HG03095 (cell line): ENCODE data around the gene GLMP.

ENCODE experiments used
- ATAC-seq: cut with Tn5 transposase; IDR thresholded peaks from one replicate; pipeline ENCODE4 v1.9.1; 2021; ENCODE audit warnings: moderate library complexity; ENCODE audit not compliant: unreplicated experiment

GLMP gene

DNA sequence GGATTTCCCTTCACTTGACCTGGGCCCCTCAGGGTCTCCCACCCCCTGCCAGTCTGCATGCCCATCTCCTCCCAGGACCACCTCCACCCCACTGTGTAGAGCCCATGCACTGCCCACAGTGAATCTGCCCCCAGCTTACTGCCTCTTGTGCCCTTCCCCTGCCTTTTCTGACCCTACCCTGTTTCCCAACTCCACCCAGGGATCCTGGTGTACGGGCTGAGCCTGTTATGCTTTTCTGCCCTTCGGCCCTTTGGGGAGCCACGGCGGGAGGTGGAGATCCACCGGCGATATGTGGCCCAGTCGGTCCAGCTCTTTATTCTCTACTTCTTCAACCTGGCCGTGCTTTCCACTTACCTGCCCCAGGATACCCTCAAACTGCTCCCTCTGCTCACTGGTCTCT lies 9.4 kb downstream of the GLMP start:
- ATAC-seq, result no peak

DNA sequence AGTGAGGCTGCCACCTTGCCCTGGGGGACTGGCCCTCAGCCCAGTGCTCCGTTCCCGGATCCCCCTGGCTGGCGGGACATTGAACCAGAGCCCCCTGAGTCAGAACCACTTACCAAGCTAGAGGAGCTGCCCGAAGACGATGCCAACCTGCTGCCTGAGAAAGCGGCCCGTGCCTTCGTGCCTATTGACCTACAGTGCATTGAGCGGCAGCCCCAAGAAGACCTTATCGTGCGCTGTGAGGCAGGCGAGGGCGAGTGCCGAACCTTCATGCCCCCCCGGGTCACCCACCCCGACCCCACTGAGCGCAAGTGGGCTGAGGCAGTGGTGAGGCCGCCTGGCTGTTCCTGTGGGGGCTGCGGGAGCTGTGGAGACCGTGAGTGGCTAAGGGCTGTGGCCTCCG lies 10.0 kb downstream of the GLMP start:
- ATAC-seq, result no peak

DNA sequence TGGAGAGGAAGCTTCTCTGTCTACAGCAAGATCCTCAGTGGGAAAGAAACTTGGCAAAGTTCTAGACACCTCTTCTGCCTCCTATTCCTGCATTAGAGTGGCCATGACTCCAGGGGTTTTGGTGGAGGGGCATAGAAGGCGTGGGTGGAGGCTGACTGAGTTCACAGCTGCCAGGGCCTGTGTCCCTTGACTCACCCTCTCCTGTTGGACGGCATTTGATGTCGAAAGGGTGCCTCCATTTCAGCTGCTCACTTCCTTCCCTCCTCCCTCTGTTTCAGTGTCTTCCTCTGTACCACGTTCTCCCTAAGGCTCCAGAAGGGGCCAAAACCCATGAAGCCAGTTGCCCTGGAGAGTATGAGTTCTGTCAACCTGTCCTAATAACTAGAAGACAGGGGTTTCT lies 10.7 kb downstream of the GLMP start:
- ATAC-seq, result no peak

DNA sequence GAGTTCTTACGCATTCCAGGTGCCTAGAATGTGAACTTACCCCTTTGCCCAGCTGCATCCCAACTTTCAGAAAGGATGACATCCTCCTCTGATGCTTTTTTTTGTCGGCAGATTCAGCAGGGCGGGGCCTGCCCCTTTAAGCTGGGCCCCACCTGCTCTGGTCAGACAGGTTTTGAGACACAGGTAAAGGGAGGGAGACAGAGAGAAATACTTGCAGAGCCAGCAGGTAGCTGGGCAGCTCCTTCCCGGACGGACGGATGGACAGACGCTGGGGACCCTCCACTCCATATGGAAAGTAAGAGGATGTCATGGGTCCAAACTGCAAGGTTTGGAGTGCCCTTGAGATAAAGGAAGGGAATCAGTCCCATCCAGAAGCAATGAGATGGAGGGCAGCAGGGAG lies 11.4 kb downstream of the GLMP start, which contains the start of gene TMEM79:
TMEM79 (plus strand) TSS at position 214 of the 400 bp plus-strand sequence. CDS start 902 bp downstream, outside the sequence.
- ATAC-seq, result no peak

DNA sequence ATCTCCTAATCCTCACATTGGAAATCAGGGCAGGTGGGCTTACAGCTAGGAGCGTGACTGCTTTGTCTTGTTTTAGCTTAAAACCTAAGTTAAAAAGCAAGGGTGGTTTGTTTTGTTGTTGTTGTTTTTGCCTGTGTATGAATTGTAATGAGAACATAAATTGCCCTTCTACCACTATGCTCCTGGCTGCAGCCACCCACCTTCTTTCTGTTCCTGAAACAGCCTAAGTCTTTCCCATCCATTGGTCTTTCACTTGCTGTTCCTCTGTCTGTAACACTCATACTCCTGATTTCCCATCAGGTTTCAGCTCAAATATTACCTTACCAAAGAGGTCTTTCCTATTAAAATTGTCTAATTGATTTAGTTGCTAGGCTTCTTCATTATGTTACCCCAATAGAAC lies 12.0 kb downstream of the GLMP start:
- no peak for ATAC-seq

DNA sequence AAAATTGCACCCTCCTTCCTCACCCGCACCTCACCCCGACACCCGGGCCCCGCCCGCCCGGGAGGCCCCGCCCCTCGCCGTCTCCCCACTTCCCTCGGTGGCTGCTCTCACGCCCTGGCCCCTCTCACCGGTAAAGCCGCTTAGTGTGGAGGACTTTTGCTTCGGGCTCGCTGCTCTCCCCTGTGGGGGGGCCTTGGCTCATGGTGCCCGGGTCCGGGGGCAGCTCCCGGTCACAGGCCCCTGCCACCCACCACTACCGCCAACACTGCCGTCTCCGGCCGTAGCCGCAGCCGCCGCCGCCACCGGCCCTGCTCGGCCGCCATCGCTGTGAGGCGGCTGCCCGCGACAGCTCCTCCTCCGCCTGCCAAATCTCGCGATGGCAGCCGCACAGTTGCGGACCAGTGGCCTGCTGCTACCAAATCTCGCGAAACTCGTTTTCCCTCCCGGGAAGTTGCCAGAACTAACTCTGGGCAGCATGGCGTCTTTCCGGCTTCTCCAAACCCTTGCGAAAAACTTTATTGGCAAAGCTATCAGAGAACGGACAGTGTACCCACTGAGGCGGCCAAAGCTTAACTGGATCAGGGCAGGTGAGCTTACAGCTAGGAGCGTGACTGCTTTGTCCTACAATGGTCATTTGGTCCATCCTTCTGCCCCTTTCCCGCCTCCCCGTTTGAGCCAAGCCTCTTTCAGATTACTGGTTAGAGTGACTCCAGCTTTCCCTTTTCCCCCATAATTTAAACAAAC lies 12.8 kb downstream of the GLMP start, which contains the start of gene SMG5:
SMG5 (minus strand) TSS at position 347 of the 744 bp plus-strand sequence; CDS start at position 202, 145 bp downstream.
- peak; percentile 75 for ATAC-seq

DNA sequence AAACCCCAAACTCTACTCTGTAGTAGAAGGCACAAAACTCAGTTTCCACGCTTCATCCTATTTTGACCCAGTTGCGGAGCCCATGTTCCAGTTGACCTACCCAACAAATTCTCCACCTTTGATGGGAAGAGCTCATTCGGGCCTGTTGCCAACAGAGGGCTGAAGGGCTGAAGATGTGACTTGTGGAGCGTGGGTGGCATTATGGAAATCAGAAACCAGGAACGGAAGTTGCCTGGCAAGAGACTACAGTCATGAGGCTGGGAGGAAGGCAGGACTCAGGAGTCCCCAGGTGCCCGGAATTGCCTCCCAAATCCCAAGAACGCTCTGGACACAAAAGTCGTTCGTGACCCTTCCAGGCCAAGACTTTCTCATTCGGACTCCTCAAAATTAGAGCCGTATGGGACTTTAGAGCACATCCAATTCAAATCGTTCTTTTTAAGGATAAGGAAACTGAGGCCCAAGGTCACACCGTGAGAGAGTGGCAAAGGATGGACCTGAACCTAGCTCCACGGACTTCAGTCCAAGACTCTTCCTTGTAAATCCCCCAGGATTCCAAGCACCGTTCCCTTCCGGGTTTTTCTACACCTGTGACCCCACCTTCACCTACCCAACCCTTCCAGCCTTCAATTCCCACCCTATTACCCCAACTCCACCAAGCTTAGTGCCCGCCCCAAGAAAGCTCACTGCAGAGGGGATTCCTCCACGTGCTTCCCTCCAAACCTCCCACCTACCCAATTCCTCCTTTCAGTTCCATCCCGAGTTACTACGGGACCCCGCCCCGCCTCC lies 13.6 kb downstream of the GLMP start:
- no peak for ATAC-seq

DNA sequence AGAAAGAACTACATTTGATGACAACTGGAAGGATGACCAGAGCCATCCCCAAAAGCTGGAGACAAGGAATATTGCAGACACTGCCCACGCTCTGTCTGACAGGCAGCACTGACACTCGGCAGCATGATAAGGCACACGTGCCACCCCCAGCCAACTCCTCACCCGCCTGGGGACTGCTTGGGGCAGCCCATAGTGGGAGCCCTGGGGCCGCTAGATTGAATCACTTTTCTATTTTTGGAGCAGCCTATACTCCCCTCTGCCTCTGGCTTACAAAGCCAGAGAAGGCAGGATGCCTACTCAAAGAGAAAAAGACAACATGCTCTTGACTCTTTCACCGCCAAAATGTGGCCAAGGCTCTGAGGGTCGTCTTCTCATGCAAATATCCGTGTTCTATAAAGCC lies 14.2 kb downstream of the GLMP start:
- no peak for ATAC-seq

DNA sequence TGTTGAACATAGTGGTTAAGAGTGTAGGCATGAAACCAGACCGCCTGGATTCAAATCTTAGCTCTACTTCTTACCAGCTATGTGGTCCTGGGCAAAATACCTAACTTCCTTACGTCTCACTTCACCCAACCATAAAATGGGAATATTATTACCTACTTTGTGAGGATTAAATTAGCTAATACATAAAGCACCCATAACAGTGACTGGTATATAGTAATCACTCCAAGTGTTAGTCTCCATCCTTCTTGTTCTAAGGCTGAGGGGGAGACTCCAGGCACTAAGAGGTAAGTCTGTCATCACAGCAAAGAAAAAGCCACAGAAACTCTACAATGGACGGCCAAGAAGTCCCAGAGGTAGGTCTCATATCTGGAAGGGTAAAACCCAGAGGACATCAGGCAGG lies 15.6 kb downstream of the GLMP start:
- ATAC-seq, result no peak

DNA sequence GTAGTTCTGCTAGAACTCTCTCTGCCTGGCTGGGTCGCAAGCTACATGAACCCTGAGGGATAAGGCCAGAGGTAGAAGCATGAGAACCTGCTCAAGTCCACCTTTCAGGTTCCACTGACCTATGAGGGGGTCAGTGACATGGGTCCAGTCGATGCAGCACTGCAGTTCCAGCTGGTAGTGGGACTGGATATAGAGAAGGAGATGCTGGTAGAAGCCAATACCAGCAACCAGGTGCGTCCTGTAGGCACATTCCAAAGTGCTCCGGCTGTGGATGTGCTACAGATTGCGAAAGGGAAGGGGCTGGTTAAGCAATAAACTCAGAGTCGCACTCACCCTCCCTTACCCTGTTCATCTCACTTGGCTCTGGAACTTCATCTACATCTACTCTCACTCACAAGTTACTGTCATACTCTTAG lies 18.5 kb downstream of the GLMP start:
- ATAC-seq, result no peak

DNA sequence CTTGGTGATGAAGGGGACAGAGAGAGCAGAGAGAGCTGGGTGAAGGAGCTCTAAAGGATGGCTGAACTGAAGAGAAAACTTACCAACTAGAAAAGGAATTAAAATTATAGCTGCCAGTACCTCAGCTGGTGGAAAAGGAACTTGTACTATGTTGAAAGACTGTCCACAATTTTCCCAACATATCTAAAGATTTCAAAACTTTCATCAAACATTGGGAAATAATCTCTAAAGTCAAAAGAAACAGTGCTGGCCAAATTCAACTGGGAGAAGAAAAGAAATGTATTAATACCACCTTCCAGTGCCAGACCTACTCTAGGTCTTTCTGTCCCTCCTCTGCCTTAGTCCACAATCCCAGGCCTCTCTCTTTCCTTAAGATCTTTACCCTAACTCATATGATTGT lies 18.9 kb downstream of the GLMP start:
- no peak for ATAC-seq

DNA sequence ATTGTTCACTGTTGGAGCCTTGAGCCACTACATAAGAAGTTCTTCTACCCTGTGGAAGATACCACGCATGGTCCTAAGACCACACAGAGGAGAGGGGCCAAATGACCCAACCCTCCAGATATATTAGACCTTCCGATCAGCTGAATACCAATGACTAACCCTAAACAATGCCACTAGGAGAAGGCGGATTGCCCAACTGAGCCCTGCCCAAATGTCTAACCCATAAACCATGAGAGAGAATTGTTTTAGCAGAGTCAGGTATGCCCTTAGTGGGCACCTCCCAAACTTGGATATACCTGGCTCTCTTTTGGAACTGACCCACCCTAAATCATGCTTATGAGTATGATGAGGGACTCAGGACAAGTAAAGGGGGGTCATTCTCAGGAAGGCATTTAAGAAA lies 25.2 kb downstream of the GLMP start:
- no peak for ATAC-seq

DNA sequence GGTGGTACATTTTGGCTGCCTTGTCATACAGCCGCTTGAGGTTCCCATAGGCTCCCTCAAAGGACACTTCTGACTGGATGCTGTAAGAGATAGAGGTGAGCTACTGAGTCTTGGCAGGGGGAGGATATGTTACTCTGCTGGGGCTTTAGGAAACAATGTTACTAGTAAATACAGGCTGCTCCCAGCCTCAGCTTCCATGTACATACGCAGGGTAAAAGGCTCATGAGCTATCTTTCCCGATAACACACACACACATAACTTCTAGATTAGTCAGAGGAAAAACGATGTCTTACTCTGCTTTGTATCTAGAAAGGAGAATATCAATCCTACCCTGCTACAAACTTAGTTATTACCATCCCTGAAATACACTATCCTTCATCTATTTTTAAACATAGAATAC lies 27.1 kb downstream of the GLMP start:
- no peak for ATAC-seq

DNA sequence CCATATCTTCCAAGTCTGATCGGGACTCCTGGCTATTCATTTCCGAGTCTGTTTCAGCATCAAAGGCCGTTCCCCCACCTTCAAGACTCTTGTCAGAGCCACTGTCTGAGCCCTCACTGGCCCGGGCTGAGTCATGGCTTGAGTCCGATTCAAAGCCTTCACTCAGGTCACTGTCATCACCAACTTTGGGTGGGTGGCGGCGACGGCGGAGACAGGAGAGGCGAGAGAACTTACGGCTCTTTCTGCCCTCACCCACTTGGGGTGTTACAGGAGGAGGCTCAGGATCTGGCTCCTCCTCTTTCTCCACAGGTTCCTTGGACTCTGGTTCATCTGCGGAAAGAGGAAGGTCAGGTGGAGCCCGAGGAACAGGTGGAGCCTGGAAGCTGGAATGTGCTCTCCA lies 29.4 kb downstream of the GLMP start:
- ATAC-seq, result no peak

DNA sequence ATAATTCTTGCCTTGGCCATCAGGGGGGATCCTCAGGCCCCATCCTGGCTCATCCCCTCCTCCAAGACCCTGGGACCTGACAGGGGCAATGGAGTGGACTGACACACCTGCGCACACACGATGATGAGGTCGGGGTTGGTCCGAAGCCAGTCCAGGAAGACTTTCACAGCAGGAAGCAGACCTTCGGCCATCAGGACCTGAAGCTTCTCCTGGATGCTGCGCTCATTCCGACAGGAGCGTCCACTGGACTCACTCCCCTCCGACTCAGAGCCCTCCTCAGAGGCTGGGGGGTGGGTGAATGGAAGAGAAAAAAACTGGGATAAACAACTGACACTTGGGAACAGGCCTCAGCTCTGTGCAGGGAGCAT lies 32.2 kb downstream of the GLMP start:
- ATAC-seq, result no peak

DNA sequence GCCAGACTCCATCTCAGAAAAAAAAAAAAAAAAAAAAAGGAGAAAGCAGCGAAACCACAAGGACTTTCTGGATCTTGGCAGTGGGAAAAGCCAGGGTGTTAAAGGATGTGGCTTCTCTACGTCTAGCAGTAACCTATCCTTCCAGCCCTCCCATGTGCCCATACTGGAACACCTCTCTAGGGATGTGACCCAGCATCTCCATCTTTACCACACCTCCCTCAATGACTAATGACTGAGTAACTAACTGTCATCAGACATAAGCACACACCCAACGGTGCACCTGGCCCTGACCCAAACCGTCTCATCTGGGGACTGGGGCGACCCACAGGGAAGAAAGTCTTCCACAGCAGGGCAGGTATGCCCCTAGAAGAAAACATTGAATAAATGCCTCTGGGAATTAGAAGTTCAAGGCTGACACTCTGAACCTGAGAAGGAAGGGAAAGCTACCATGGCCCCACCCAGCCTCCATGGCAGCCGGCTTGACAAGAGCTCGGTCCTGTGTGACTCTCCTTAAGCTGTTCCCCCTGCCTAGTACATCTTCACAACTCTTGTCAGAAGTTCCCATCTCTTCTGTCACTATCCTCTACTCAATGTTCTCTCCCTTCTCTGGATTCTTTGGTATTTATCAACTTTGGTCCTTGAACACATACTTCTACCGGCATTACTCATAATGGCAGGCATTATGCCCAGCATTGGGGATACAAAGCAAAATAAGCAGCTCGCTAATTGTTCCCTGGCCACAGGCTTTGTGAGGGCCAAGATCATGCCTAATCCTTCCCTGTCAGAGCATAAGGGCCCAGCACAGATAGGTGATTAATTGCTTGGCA lies 32.8 kb downstream of the GLMP start:
- ATAC-seq, result no peak

DNA sequence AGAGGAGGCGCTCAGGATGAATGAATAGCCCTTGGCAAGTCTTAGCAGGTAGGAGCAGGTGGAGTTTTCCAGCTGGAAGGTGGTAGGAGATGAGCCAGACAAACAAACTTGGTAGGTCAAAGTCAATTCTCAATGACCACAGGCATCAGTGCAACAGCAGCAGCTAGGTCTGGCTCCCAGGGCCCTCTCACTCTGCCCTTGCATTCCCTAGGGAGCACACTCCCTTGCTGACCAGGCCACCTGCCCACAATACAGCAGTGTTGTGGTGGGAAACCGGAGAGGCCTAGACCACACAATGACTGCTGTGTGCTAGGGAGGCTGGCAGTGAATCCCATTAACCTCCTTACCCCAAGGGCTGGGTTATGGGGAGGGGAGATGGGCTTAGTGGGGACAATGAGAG lies 34.6 kb downstream of the GLMP start:
- ATAC-seq, result no peak

DNA sequence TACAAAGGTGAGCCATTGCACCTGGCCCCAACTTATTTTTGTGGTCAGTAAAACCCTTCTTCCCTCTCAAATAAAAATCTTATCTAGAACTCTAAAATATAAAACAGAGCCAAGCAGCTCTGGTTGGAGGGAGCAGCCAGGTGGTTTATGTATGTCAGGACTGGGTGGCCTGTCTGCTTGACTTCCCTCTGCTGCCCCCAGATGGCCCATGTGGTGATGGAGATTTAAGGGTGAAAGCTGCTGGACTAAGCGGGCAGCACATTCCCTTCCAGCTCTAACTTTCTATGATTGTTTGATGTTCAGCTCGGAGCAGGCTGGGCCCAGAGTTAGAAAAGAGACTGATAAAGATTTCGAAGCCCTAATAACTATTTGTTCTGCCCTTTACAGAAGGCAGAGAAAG lies 35.7 kb downstream of the GLMP start:
- no peak for ATAC-seq

DNA sequence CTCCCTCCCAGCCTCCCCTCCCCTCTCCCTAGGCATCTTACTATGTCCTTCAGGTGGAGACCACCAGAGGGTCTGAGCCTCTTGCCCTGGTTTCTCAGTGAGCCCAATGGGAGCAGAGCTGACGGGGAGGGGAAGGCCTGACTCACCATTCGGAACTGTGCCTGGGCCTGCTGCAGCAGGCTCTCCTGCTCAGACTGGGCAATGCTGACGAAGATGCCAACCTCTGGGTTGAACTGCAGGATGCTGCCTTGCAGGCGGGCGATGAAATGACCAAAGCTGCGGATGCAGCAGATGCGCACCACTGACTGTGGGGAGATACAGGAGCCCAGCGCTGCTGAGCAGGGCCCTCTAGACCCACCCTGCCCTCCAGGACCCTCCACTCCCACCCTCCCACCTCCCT lies 36.6 kb downstream of the GLMP start:
- ATAC-seq, result no peak

DNA sequence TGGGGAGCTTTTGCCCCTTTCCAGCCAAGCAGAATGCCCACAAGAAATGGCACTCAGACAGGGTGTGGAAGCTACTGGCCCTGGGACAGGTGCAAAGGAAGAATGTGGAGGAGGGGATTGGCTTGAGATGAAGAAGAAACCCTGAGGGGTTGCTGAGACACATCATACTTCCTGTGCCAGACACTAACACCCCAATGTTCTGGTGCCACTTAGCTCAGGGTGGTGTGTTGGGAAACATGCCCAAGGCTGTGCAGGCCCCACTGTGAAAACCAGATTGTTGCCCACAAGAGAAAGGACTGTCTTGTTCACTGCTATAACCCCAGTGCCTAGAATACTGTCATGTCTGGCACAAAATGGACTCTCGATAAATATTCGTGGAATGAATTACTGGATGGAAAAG lies 37.8 kb downstream of the GLMP start:
- no peak for ATAC-seq

DNA sequence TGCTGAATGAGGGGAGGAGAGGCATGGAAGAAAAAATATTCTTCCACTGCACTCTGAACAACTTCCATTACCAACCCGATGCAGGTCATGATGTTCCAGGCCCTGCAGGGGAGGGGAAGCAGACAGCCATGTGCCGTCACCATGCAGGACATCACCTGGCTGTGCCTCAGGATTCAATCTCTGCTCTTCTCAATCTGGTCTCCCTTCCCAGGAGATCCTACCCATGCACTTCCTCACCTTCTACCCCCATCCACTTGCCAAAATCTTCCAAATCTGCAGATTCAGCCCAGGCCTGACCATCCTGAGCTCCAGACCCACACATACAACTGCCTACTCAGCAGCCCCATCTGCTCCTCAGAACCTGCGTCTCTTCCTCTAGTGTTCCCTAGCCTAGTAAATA lies 41.8 kb downstream of the GLMP start:
- no peak for ATAC-seq

DNA sequence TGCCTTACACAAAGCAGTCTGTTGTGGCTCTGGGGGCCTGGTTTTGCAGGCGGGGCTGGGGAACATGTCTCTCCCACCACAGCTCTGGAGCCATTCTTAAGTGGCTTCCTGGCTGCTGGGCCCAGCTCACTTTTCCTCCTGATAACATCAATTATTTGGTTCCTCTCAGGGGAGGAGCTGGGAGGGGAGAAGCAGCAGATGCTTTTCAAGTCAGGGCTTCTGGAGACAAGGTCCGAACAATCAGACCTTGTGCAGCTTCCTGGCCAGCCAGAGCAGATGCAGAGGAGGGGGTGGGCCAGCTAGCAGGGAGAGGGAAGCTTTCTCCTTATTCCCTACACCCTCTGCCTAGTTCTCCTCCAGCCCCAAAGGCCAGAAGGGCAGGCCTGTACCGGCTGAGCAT lies 44.0 kb downstream of the GLMP start:
- ATAC-seq, result no peak
